ENCODE measurements around the gene ENC1.

Gene ENC1

GRCh38 chr5:74643111-74643562, 2.6 kb upstream of the ENC1 start:
- TF ChIP-seq CTCF (IDR thresholded peaks at IDR 0.05; ENCODE audit: control insufficient read depth, extremely low read depth, insufficient read depth): no peak
- no peak overlapping the region for H3K4me3 ChIP-seq (ENCODE audit: low read depth, low read length)
- DNase-seq (ENCODE audit: low read depth): no peak

- TF ChIP-seq CTCF (IDR thresholded peaks at IDR 0.05; ENCODE audit: control insufficient read depth, extremely low read depth, insufficient read depth): no peak
- no peak overlapping the region for H3K4me3 ChIP-seq (ENCODE audit: low read depth, low read length)
- DNase-seq (ENCODE audit: low read depth): no peak
Observed at GRCh38 chr5:74642543-74642863, 2.0 kb upstream of the ENC1 start.

GRCh38 chr5:74641735-74642542, 1.4 kb upstream of the ENC1 start:
- H3K4me3 ChIP-seq (ENCODE audit: low read depth, low read length): no peak overlapping the region
- TF ChIP-seq CTCF (IDR thresholded peaks at IDR 0.05; ENCODE audit: control insufficient read depth, extremely low read depth, insufficient read depth): peak; percentile 73
- peak; percentile 62 for DNase-seq (ENCODE audit: low read depth)

- no peak for TF ChIP-seq CTCF (IDR thresholded peaks at IDR 0.05; ENCODE audit: control insufficient read depth, extremely low read depth, insufficient read depth)
- DNase-seq (ENCODE audit: low read depth): no peak
- H3K4me3 ChIP-seq (ENCODE audit: low read depth, low read length): peak overlapping the region; percentile 73
Observed at GRCh38 chr5:74640954-74641734, 616 bp upstream of the ENC1 start.

DNA sequence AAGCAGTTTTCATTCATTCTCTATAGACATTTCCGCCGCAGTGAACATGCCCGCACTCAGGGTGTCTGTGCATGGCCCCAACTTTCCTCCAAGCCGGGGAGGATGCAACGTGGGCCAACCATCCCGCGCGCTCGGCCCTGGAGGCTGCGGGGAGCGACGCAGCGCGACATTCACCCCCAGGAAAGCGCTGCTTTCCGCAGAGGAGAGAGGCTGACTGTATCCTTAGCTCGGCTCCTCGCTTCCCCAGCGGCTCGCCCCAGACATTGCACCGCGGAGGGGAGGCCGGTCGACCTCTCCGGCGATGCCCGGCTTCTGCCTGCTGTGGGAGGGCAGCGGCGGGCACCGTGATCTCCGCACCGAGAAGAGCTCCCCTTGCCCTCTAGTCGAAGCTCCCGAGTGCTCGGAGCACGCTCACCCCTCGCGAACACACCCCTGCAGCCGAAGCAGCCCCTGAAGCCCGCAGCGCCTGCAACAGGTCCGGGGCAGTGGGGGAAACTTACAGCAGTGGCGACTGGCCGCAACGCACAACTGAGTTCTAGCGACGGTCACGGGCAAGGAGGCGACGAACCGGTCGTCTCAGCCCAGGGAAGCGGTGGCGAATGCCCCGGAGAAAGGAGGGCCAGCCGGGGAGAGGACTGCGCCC, 600 bp downstream of the ENC1 start:
- DNase-seq (ENCODE audit: low read depth): no peak

More for the DNA sequence above, 600 bp downstream of the ENC1 start:
- peak; percentile 15; the same call in 1 of the 2 replicates for TF ChIP-seq CTCF (IDR thresholded peaks at IDR 0.05; ENCODE audit: control insufficient read depth, extremely low read depth, insufficient read depth)
- peak overlapping the region; percentile 73 for H3K4me3 ChIP-seq (ENCODE audit: low read depth, low read length)
